Heart left ventricle (tissue), 13 donors: ENCODE measurements around the gene AGPAT2.

Source experiments
- POLR2A ChIP-seq, 2 donors: fragments of 450-650 bp; IDR thresholded peaks; one replicate each; pipeline ENCODE4 v1.6.1; 2017; ENCODE audit warnings: antibody characterized with exemption in 2 of 2, mild to moderate bottlenecking in 2 of 2, moderate library complexity in 2 of 2
- TF ChIP-seq, protein P1 (sequence below), 12 donors: fragments of 200-600 bp; sonication (generic) in 4 of 12; IDR thresholded peaks; one replicate each; pipeline versions ENCODE4 v1.5.0 to v1.8.0; 2018 to 2022; ENCODE audit warnings: antibody characterized with exemption in 12 of 12, mild to moderate bottlenecking in 5 of 12
- donor health status: ischemic (EF 13 %, LVEDD 7.1; RV severe dilation, severe dysfunction).
- donor health status: DM: no; HTN: yes; CAD: no.
- donor health status: DM: no; HTN: no; CAD: no.
- donor health status: ischemic (EF 25% LVEDD 6.9; RV normal size, moderate dysfunction).
- donor health status: ischemic (EF 25% LVEDD 5.7; RV mildly dilated, moderate dysfunction).
- donor health status: ischemic (EF 35%, LVEDD 5.7; RV mildly dilated, moderate dysfunction).
- donor health status: nonischemic (EF 11% LVEDD 7.7; RV severe dilation, severe dysfunction).
- donor health status: DM: yes; HTN: yes; CAD: no.
- donor health status: PGD.
- donor health status: ischemic (EF 29% LVEDD 5.4; RV normal size, mild dysfunction).
- donor health status: nonischemic (EF 23%, LVEDD 6.1; RV moderate dilation, normal function).

DNA sequence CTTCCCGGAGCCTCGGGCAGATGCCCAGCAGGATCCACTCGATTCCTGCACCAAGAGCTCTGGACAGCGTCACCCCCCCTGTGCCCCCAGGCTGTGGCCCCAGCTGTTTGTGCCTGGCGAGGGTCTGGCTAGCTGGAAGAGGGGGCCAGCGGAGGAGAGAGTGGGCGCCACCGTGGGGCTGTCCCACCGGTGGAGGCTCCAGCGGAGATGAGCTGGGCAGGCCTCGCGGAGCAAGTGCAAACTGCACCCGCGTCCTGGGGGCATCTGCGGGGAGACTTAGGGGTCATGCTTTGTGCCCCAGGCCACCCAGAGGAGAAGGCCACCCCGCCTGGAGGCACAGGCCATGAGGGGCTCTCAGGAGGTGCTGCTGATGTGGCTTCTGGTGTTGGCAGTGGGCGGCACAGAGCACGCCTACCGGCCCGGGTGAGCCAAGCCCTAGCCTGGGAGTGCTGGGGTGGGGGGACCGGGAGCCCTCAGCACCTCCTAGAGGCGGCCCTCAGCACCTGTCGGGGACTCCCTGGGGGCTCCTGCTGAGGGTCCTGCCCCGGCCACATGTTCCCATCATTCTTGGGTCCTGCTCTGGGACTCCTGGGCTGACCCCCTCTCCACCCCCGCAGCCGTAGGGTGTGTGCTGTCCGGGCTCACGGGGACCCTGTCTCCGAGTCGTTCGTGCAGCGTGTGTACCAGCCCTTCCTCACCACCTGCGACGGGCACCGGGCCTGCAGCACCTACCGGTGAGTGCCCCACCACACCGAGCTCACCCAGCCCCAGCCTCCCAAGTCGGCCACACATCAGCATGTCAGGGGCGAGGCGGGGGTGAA is 19.1 kb downstream of the AGPAT2 start:
- TF ChIP-seq, protein P1, sequence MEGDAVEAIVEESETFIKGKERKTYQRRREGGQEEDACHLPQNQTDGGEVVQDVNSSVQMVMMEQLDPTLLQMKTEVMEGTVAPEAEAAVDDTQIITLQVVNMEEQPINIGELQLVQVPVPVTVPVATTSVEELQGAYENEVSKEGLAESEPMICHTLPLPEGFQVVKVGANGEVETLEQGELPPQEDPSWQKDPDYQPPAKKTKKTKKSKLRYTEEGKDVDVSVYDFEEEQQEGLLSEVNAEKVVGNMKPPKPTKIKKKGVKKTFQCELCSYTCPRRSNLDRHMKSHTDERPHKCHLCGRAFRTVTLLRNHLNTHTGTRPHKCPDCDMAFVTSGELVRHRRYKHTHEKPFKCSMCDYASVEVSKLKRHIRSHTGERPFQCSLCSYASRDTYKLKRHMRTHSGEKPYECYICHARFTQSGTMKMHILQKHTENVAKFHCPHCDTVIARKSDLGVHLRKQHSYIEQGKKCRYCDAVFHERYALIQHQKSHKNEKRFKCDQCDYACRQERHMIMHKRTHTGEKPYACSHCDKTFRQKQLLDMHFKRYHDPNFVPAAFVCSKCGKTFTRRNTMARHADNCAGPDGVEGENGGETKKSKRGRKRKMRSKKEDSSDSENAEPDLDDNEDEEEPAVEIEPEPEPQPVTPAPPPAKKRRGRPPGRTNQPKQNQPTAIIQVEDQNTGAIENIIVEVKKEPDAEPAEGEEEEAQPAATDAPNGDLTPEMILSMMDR (IDR thresholded peaks at IDR 0.05), result no peak
- TF ChIP-seq POLR2A (IDR thresholded peaks at IDR 0.05), result no peak
